GM12878 (cell line): ENCODE measurements around the gene INTS6. TPM values are rescaled to one million over a fixed set of nuclear protein-coding genes. Genes with fewer than 3 reads are reported as not detected.

ENCODE experiments used
- ATAC-seq: fragments of 200-7000 bp; cut with Tn5 transposase; 3 replicates; pipeline ENCODE4 v1.9.1; 2020; ENCODE audit warnings: mild to moderate bottlenecking, moderate library complexity
- BruUV-seq: library from RNA; stranded (reverse); fragments of 400-500 nt; replicated peaks from 2 replicates; lab custom pipeline; 2021; lab: Mats Ljungman, UMichigan
- CTCF ChIA-PET: fragments of 300-600 bp; sonication (Branson Sonifier 250); formaldehyde crosslinking; extraction: SDS; loops from one replicate; lab custom pipeline; 2021; ENCODE audit warnings: inconsistent platforms; lab: Yijun Ruan, JAX
- POLR2A ChIA-PET: fragments of 350-600 bp; formaldehyde crosslinking; extraction: SDS; loops from one replicate; lab custom pipeline; 2021; ENCODE audit warnings: inconsistent platforms; lab: Charles Lee
- RAD21 ChIA-PET: fragments of 300-600 bp; sonication (Branson Sonifier 250); formaldehyde crosslinking; loops from one replicate; lab custom pipeline; 2023; ENCODE audit warnings: antibody characterized with exemption; ENCODE audit not compliant: unreplicated experiment; lab: Charles Lee
- SMC1A ChIA-PET: fragments of 300-600 bp; sonication (Branson Sonifier 250); formaldehyde crosslinking; loops from one replicate; lab custom pipeline; 2023; ENCODE audit not compliant: unreplicated experiment, uncharacterized antibody; lab: Charles Lee
- DNase-seq: peaks from one replicate; pipeline ENCODE4 v3.0.0-alpha.2; 2011; ENCODE audit warnings: low read depth, low spot score
- FAIRE-seq: peaks from 3 replicates; lab custom pipeline; 2011; peaks lifted over from hg19 to GRCh38; lab: Jason Lieb, UNC
- H2AFZ ChIP-seq: 2 replicates; pipeline ENCODE4 v1.6.0; 2011; ENCODE audit warnings: low read depth, low read length, control low read depth; ENCODE audit not compliant: control insufficient read depth
- H3K27ac ChIP-seq: 2 replicates; pipeline ENCODE4 v1.5.1; 2011; ENCODE audit warnings: control low read depth; ENCODE audit not compliant: control insufficient read depth, insufficient read depth
- H3K27me3 ChIP-seq, 2 experiments: replicated peaks in 1 of 2; 2 replicates each; pipeline versions ENCODE4 v1.6.0 to v1.6.1; 2011; ENCODE audit warnings: low read length in 1 of 2; ENCODE audit not compliant: control insufficient read depth in 2 of 2, insufficient read depth in 2 of 2
- H3K36me3 ChIP-seq, 2 experiments: 2 replicates each; pipeline ENCODE4 v1.5.1; 2011; ENCODE audit warnings: low read length in 1 of 2; ENCODE audit not compliant: control insufficient read depth in 2 of 2, insufficient read depth in 2 of 2
- H3K4me1 ChIP-seq: 2 replicates; pipeline ENCODE4 v1.6.1; 2011; ENCODE audit warnings: mild to moderate bottlenecking, low read length, moderate library complexity, mixed read lengths; ENCODE audit not compliant: control insufficient read depth, insufficient read depth
- H3K4me2 ChIP-seq: 2 replicates; pipeline ENCODE4 v1.6.0; 2011; ENCODE audit warnings: control low read depth; ENCODE audit not compliant: control insufficient read depth, insufficient read depth
- H3K4me3 ChIP-seq: fragments of 200-600 bp; sonication (generic); 2 replicates; pipeline ENCODE4 v1.5.1; 2016
- H3K79me2 ChIP-seq: 2 replicates; pipeline ENCODE4 v1.6.0; 2011; ENCODE audit warnings: low read length; ENCODE audit not compliant: control insufficient read depth, insufficient read depth
- H3K9ac ChIP-seq: 2 replicates; pipeline ENCODE4 v1.8.0; 2011; ENCODE audit warnings: low read length, control low read depth, mixed read lengths; ENCODE audit not compliant: control insufficient read depth, insufficient read depth
- H3K9me3 ChIP-seq: replicated peaks from 3 replicates; pipeline ENCODE4 v1.5.1; 2011; ENCODE audit warnings: mild to moderate bottlenecking, low read length; ENCODE audit not compliant: control insufficient read depth, insufficient read depth
- H4K20me1 ChIP-seq: 2 replicates; pipeline ENCODE4 v1.6.0; 2011; ENCODE audit not compliant: control insufficient read depth, insufficient read depth
- ATF3 ChIP-seq: IDR thresholded peaks from 2 replicates; pipeline ENCODE4 v1.6.1; 2011; ENCODE audit warnings: low read depth, mild to moderate bottlenecking, low read length, moderate library complexity, borderline replicate concordance; ENCODE audit errors: extremely low read depth
- CBX3 ChIP-seq: fragments of 200-600 bp; sonication (generic); IDR thresholded peaks from 2 replicates; pipeline ENCODE4 v1.6.1; 2016; ENCODE audit warnings: low read depth, borderline replicate concordance
- CEBPZ ChIP-seq: fragments of 150-350 bp; IDR thresholded peaks from 2 replicates; pipeline ENCODE4 v1.6.1; 2016; ENCODE audit warnings: low read depth, low read length
- CREM ChIP-seq: IDR thresholded peaks from 2 replicates; pipeline ENCODE4 v1.6.1; 2014; ENCODE audit warnings: antibody characterized with exemption, low read depth
- DPF2 ChIP-seq: fragments of 450-650 bp; IDR thresholded peaks from 2 replicates; pipeline ENCODE4 v1.6.1; 2017; ENCODE audit warnings: mild to moderate bottlenecking
- IRF4 ChIP-seq: IDR thresholded peaks from 2 replicates; pipeline ENCODE4 v1.6.1; 2011; ENCODE audit warnings: low read depth, low read length
- JUNB ChIP-seq: IDR thresholded peaks from 2 replicates; pipeline ENCODE4 v1.6.1; 2016; ENCODE audit warnings: antibody characterized with exemption, mild to moderate bottlenecking
- KDM1A ChIP-seq: fragments of 200-600 bp; sonication (generic); IDR thresholded peaks from 2 replicates; pipeline ENCODE4 v1.6.1; 2016; ENCODE audit warnings: borderline replicate concordance
- MTA3 ChIP-seq: IDR thresholded peaks from 2 replicates; pipeline ENCODE4 v1.6.1; 2012; ENCODE audit warnings: low read length, inconsistent platforms, borderline replicate concordance
- MYC ChIP-seq: IDR thresholded peaks from 2 replicates; pipeline ENCODE4 v1.6.1; 2011; ENCODE audit warnings: mild to moderate bottlenecking, low read length, moderate library complexity, inconsistent platforms; ENCODE audit not compliant: insufficient read depth, insufficient replicate concordance, insufficient read length, severe bottlenecking
- NFIC ChIP-seq: IDR thresholded peaks from 2 replicates; pipeline ENCODE4 v1.6.1; 2012; ENCODE audit warnings: low read depth, mild to moderate bottlenecking, inconsistent platforms, low read length, moderate library complexity
- NFXL1 ChIP-seq: fragments of 450-650 bp; IDR thresholded peaks from 2 replicates; pipeline ENCODE4 v1.6.1; 2017; ENCODE audit warnings: antibody characterized with exemption, mild to moderate bottlenecking, borderline replicate concordance
- PAX8 ChIP-seq: fragments of 450-650 bp; IDR thresholded peaks from 2 replicates; pipeline ENCODE4 v1.6.1; 2017; ENCODE audit warnings: mild to moderate bottlenecking, moderate library complexity
- RAD21 ChIP-seq: IDR thresholded peaks from 2 replicates; pipeline ENCODE4 v1.6.1; 2011; ENCODE audit warnings: mild to moderate bottlenecking, low read depth, low read length, moderate library complexity; ENCODE audit not compliant: insufficient read depth
- RAD51 ChIP-seq: fragments of 450-650 bp; IDR thresholded peaks from 2 replicates; pipeline ENCODE4 v1.6.1; 2016; ENCODE audit warnings: moderate library complexity, mild to moderate bottlenecking, inconsistent platforms
- RUNX3 ChIP-seq: IDR thresholded peaks from 2 replicates; pipeline ENCODE4 v1.6.1; 2012; ENCODE audit warnings: low read length, inconsistent platforms
- SRF ChIP-seq, 2 experiments: IDR thresholded peaks; 2 replicates each; pipeline ENCODE4 v1.6.1; 2011; ENCODE audit warnings: low read depth in 2 of 2, low read length in 2 of 2, mild to moderate bottlenecking in 1 of 2, moderate library complexity in 1 of 2
- ZNF274 ChIP-seq: IDR thresholded peaks from one replicate; pipeline ENCODE4 v1.8.0; 2011; ENCODE audit not compliant: insufficient read length, insufficient read depth
- in situ Hi-C: fragments of 300-500 bp; cut with MboI; formaldehyde crosslinking; loops from 9 replicates; pipeline ENCODE4 v1.14.3; 2018; ENCODE audit warnings: mixed read lengths
- intact Hi-C: fragments of 100-400 bp; cut with micrococcal nuclease; formaldehyde crosslinking; loops from one replicate; pipeline ENCODE4 v1.14.2; 2022; ENCODE audit not compliant: unreplicated experiment
- polyA plus RNA-seq, 11 experiments: library from polyadenylated mRNA; depleted of rRNA in 4 of 11; unstranded in 6 of 11; stranded (reverse) in 5 of 11; fragments of >200 nt; fragmentation: Nextera tagmentation in 4 of 11; fragmentation: Illumina TruSeq in 1 of 11; extraction: Ambion mirVana in 4 of 11; extraction: Trizol in 1 of 11; gene quantifications; 1 replicate in 1 of 11; 2 replicates in 10 of 11; pipeline versions ENCODE4 v1.2.1 to v1.2.3, GENCODE V29; 2011 to 2016; ENCODE audit warnings: inconsistent platforms in 2 of 11, missing spikeins in 2 of 11, low read depth in 1 of 11
- total RNA-seq, 4 experiments: library from RNA; depleted of rRNA in 3 of 4; stranded (reverse); fragments of >200 nt in 3 of 4; fragmentation: Illumina TruSeq in 1 of 4; extraction: Trizol in 1 of 4; gene quantifications; 2 replicates each; pipeline versions ENCODE4 v1.2.1 to v1.2.3, GENCODE V29; 2013 to 2021

The INTS6 gene
- total and polyA plus RNA-seq, 10 of the 15 experiments (the other 5 are each of a cell fraction or from before 2014, with no cell fraction given), result 7.2 to 57.7 (median 30.9) TPM

GRCh38 chr13:51425410-51426042 is 27.3 kb downstream of the INTS6 start (continued):
- no peak for TF ChIP-seq DPF2
- no peak for TF ChIP-seq SRF (IDR thresholded peaks at IDR 0.05; ENCODE audit: low read depth in 2 of 2, low read length in 2 of 2)
- no peak for TF ChIP-seq MYC
- no peak for TF ChIP-seq RAD21
- no peak for TF ChIP-seq KDM1A
- TF ChIP-seq ZNF274, result no peak
- TF ChIP-seq JUNB, result no peak

GRCh38 chr13:51423766-51424165 is 29.1 kb downstream of the INTS6 start:
- no peaks in the 10 kb centered on the region for H3K27me3 ChIP-seq
- no peak overlapping the region for H3K4me3 ChIP-seq
- intact Hi-C loops (no loop called here), in situ Hi-C loops (no loop called here)
- H3K9me3 ChIP-seq, result no peaks in the 10 kb centered on the region
- CTCF ChIA-PET, result interaction anchor here (1.2 to 1.9 kb wide), 4 partner anchors 10 to 374 kb away, joined by 4 to 5 read pairs (median 4); no protein-coding TSS in a partner anchor
- H2AFZ ChIP-seq, result no peak overlapping the region
- SMC1A ChIA-PET, result interaction anchor here (0.8 to 1.5 kb wide), 6 partner anchors 9 to 374 kb away, joined by 3 to 5 read pairs (median 3); no protein-coding TSS in a partner anchor
- no peak overlapping the region for H3K9ac ChIP-seq
- FAIRE-seq (no peak), DNase-seq (no peak), ATAC-seq (no peak)
- no peak overlapping the region for H3K4me2 ChIP-seq
- peaks cover 80% of the 10 kb centered on the region for H3K79me2 ChIP-seq
- H3K27ac ChIP-seq, result no peak overlapping the region
- peaks cover 0 to 20% of the 10 kb centered on the region in 2 experiments; a peak in 2 of 4 replicates for H3K36me3 ChIP-seq
- H4K20me1 ChIP-seq, result no peaks in the 10 kb centered on the region
- H3K4me1 ChIP-seq, result peaks cover 40% of the 10 kb centered on the region
- POLR2A ChIA-PET, result no interaction called here
- no TSS peak for BruUV-seq
- RAD21 ChIA-PET, result no interaction called here
- TF ChIP-seq CREM, result no peak
- peak; percentile 77 for TF ChIP-seq RAD51
- no peak for TF ChIP-seq PAX8
- TF ChIP-seq JUNB, result peak; percentile 40; the same call in 1 of the 2 replicates
- TF ChIP-seq IRF4, result no peak
- TF ChIP-seq ATF3, result 0 out of 2 replicates have a peak, but pooled peaks have one; percentile 12
- 0 out of 2 replicates have a peak, but pooled peaks have one; percentile 18 for TF ChIP-seq NFIC
- no peak for TF ChIP-seq CBX3
- no peak for TF ChIP-seq CEBPZ
- TF ChIP-seq RUNX3, result peak; percentile 49; the same call in 1 of the 2 replicates
- no peak for TF ChIP-seq MTA3
- TF ChIP-seq NFXL1, result no peak
